Left colon (tissue), 2 donors: Measurements from ENCODE around the gene DUOXA1. TPM values are rescaled to one million over a fixed set of nuclear protein-coding genes. Genes with fewer than 3 reads are reported as not detected.
A peak's percentile ranks its signal among the peaks of the same experiment; 100 is the strongest.

Source experiments
- ATAC-seq: fragments of 200-7000 bp; cut with Tn5 transposase; one replicate; pipeline ENCODE4 v1.9.1; 2020; ENCODE audit warnings: mild to moderate bottlenecking, moderate library complexity
- DNase-seq, 2 donors: peaks; one replicate each; pipeline ENCODE4 v3.0.0-alpha.2; 2020
- intact Hi-C, 2 donors: fragments of 100-400 bp; cut with DNase I in 1 of 2; cut with micrococcal nuclease in 1 of 2; formaldehyde crosslinking; loops; one replicate each; pipeline versions ENCODE4 v1.11.2 to v1.14.0; 2022; cut with DNase I, micrococcal nuclease
- total RNA-seq, 2 donors: library from RNA; stranded (reverse); fragmentation: NEBNext Ultra II Directional; extraction: Animal tissue kit (Norgen Biotek cat#: 25700); gene quantifications; one replicate each; pipeline ENCODE4 v1.2.1, GENCODE V29; 2021
- donor health status: DM: no; HTN: no; CAD: no.
- donor health status: DM: yes; HTN: yes; CAD: no.

Gene DUOXA1
- total RNA-seq, 2 donors from 2014 or later, result 0.67 to 1.6 TPM

- DNase-seq (no peak), ATAC-seq (no peak)
- intact Hi-C loops, result loop anchor here in 1 of 2 donors (5.0 kb wide), 1 partner anchor 50 kb away; no protein-coding TSS in a partner anchor
Measured at GRCh38 chr15:45156744-45157455, 27.2 kb upstream of the DUOXA1 start.

- ATAC-seq (no peak), DNase-seq (no peak)
- intact Hi-C loops, result loop anchor here in 1 of 2 donors (5.0 kb wide), 1 partner anchor 52 kb away; no protein-coding TSS in a partner anchor
Measured at GRCh38 chr15:45155739-45156138, 26.1 kb upstream of the DUOXA1 start.

GRCh38 chr15:45151998-45152828 lies 22.5 kb upstream of the DUOXA1 start:
- ATAC-seq, result no peak
- intact Hi-C loops, result no loop called here
- no peak for DNase-seq

DNA sequence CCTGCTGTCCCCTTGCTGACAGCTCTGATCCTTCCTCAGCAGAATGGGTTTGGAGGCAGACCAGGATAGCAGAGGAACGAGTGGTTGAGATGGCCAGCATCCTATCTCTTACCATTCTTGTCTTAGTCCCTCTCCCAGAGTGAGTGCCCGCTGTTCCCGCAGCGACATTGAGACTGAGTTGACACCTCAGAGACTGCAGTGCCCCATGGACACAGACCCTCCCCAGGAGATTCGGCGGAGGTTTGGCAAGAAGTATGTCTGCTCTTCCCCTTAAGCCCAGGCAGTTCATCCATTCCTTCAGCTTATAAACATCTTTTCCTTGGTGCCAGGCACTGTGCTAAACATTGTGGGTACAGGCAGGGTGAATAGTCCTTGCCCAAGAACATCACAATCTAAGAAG lies 21.3 kb upstream of the DUOXA1 start:
- no peak for ATAC-seq
- DNase-seq, result no peak
- intact Hi-C loops, result no loop called here

GRCh38 chr15:45150481-45150880 lies 20.8 kb upstream of the DUOXA1 start:
- DNase-seq (no peak), ATAC-seq (no peak)

GRCh38 chr15:45149060-45149459 lies 19.4 kb upstream of the DUOXA1 start:
- no peak for DNase-seq
- intact Hi-C loops, result no loop called here
- no peak for ATAC-seq

More at GRCh38 chr15:45150481-45150880, 20.8 kb upstream of the DUOXA1 start:
- intact Hi-C loops, result no loop called here

- ATAC-seq, result no peak
- no peak for DNase-seq
- intact Hi-C loops, result no loop called here
Measured at GRCh38 chr15:45148076-45149059, 18.7 kb upstream of the DUOXA1 start.

DNA sequence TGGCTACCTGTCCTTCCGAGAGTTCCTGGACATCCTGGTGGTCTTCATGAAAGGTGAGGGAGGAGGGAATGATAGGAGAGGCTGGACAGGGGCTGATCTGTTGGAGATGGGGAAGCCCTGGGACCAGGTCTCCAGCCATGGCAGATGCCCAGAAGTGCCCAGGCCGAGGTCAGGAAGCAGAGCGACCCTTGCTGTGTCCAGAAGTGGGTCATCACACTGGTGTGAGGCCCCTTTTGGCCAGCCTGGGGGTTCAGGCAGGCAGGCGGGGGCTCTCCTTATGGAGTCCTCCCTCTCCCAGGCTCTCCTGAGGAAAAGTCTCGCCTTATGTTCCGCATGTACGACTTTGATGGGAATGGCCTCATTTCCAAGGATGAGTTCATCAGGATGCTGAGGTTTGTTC lies 17.9 kb upstream of the DUOXA1 start:
- DNase-seq (no peak), ATAC-seq (no peak)
- intact Hi-C loops, result no loop called here

DNA sequence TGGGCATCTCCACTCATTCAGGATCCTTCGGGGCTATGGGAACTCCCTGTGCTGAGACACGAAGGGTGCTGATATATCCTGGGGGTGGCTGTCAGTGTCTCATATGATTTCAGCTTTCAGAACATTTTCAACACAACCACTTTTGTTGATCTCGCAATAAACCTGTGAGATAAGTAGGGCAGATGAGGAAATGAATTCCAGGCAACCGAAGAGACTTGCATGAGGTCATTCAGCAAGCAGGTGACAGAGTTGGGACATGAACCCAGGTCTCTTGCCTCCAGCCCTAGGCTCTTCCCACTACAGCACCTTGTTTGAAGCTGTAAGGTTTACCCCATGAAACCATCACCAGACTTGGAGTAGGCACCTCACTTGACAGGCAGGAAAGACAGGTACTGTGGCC lies 16.7 kb upstream of the DUOXA1 start:
- DNase-seq (no peak), ATAC-seq (peak; percentile 82)
- intact Hi-C loops, result no loop called here

DNA sequence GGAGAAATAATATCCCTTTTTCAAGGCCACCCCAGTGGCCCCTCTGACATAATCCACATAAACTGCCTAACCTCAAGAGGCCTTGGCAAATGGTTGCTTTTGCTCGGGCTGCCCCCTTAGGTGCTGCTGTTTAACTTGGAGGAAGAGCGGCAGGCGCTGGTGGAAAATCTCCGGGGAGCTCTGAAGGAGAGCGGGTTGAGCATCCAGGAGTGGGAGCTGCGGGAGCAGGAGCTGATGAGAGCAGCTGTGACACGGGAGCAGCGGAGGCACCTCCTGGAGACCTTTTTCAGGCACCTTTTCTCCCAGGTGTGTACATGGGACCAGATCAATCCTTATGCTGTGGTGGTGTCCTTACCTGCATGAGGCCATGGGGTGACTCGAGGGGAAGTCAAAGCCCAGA lies 15.1 kb upstream of the DUOXA1 start:
- DNase-seq (no peak), ATAC-seq (no peak)
- intact Hi-C loops, result no loop called here

DNA sequence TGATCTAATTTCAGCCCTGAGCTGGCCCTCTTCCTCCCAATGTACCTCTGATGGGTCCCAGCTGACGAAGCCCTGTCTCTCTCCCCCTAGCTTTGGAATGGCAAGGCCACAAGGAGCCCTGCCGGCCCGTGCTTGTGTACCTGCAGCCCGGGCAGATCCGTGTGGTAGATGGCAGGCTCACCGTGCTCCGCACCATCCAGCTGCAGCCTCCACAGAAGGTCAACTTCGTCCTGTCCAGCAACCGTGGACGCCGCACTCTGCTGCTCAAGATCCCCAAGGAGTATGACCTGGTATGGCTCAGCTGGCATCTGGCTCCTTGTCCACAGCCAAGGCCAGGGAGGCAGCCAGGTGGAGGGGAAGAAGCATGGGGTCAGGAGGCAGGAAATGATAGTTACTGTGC lies 14.3 kb upstream of the DUOXA1 start:
- intact Hi-C loops, result no loop called here
- DNase-seq (no peak), ATAC-seq (no peak)

- no peak for DNase-seq
- no peak for ATAC-seq
- intact Hi-C loops, result no loop called here
Measured at GRCh38 chr15:45143056-45143455, 13.4 kb upstream of the DUOXA1 start.

DNA sequence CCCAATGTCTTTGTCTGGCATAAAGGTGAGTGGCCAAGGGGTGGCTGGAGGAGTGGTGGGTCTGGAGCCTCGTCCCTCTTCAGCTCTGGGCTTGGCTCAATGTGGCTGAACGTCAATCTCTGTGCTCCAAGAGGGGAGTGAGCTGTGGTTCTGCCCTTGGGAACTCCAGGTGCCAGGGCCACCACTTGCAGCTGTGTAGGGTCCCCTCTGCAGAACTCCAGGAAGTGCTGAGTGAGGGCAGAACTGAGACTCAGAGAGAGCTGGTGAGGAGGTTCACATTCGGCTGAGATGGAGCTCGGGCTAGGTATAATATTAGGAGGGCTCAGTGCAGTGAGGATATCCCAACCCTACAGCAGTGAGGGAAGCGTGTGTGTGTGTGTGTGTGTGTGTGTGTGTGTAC lies 11.7 kb upstream of the DUOXA1 start:
- DNase-seq (no peak), ATAC-seq (no peak)
- intact Hi-C loops, result no loop called here

DNA sequence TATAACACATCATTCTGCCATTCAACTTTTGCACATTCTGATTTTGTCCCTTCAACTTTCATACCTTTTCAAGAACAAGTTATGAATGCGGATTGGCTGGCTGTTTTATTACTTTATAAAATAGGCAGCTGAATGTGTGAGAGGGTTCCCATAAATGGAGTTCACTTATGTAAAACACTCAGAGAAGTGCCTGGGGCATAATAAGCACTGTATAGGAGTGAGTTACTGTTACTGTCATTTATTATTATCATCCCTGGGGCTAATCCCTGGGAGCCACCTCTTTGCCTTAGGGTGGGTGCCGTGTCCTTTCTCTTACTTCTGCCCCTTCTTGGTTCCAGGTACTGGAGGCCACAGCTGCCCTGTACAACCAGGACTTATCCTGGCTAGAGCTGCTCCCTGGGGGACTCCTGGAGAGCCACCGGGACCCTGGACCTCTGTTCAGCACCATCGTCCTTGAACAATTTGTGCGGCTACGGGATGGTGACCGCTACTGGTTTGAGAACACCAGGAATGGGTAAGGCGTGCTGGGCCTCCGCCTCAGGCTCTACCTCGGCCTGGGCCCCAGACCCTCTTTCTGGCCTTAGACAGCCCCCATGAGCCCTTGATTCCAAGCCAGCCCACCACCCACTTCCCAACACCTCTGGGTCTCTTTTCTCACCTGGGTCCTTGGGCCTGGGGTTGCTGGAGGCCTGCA lies 11.0 kb upstream of the DUOXA1 start:
- ATAC-seq (no peak), DNase-seq (no peak)
- intact Hi-C loops, result no loop called here

DNA sequence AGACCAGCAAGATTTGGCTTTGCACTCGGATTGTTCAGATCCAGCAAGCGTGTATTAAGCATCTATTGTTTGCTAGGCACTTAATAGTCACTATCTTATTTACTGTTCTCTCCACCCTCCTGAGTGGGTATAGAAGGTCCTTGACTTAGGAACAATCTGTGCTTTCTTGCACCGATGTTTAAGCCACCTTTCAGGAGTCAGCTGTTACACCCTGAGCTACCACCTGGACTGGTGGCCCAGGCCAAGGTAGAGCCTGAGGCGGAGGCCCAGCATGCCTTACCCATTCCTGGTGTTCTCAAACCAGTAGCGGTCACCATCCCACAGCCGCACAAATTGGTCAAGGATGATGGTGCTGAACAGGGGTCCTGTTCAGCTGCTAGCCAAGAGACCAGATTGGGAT lies 10.1 kb upstream of the DUOXA1 start:
- ATAC-seq, result no peak
- DNase-seq, result no peak
- intact Hi-C loops, result no loop called here

GRCh38 chr15:45138814-45139765 lies 9.4 kb upstream of the DUOXA1 start:
- DNase-seq, result no peak
- ATAC-seq, result no peak
- intact Hi-C loops, result no loop called here

DNA sequence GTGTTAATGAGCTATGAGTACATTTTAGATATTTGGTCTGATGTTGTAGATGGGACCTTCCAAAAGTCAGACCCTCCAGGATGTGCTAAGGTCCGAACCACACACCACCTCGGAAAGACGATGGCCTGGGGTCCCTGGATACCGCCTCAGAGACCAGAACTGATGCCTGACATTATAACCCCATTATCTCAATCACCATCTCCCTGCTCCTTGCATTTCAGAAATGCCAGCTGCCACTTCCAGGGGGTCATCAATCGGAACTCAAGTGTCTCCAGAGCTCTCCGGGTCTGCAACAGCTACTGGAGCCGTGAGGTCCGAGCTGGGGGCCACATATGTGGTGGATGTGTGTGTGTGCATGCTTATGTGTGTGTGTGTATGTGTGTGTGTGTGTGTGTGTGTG lies 8.0 kb upstream of the DUOXA1 start:
- ATAC-seq (no peak), DNase-seq (no peak)
- intact Hi-C loops, result no loop called here

DNA sequence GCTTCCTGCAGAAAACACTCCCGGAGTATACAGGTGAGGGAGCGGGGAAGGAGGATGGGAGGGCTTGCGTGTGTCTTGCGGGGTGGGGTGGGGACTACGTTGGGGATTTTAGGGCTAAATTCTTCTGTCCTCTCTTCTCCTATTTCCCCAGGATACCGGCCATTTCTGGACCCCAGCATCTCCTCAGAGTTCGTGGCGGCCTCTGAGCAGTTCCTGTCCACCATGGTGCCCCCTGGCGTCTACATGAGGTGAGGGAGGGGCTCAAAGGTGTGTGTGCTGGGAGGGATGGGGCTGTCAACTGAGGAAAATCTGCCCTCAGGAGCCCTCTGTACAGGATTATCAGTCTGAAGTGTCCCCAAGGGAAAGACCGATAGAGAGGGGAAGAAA lies 6.7 kb upstream of the DUOXA1 start:
- DNase-seq (peak in 1 of 2 donors; percentile 36), ATAC-seq (peak; percentile 18)
- intact Hi-C loops, result no loop called here
